ENCODE measurements around the gene MAP2K3.

DNA sequence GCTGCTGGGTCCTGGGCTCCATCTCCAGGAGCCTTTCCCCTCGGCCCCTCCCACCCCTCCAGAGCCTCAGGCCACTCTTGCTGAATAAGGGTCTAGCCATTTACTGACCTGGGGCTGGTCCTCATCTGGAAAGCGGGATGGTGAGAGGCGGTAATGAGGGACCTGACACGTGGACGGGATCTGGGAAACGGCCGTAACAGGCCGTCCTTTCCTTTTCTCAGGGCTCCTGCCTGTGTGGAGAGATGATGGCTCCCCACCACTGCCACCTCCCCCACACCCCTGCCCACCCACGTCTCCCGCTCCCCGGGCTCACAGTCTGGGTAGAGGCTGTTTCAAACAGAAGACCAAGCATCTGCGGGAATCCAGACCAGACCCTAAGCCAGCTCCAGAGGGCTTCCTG lies 71.1 kb downstream of the MAP2K3 start:
- TF ChIP-seq, protein P1, sequence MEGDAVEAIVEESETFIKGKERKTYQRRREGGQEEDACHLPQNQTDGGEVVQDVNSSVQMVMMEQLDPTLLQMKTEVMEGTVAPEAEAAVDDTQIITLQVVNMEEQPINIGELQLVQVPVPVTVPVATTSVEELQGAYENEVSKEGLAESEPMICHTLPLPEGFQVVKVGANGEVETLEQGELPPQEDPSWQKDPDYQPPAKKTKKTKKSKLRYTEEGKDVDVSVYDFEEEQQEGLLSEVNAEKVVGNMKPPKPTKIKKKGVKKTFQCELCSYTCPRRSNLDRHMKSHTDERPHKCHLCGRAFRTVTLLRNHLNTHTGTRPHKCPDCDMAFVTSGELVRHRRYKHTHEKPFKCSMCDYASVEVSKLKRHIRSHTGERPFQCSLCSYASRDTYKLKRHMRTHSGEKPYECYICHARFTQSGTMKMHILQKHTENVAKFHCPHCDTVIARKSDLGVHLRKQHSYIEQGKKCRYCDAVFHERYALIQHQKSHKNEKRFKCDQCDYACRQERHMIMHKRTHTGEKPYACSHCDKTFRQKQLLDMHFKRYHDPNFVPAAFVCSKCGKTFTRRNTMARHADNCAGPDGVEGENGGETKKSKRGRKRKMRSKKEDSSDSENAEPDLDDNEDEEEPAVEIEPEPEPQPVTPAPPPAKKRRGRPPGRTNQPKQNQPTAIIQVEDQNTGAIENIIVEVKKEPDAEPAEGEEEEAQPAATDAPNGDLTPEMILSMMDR (optimal IDR thresholded peaks at IDR 0.05 in 1 of 3, IDR thresholded peaks at IDR 0.05 in 1 of 3, conservative IDR thresholded peaks at IDR 0.05 in 1 of 3; ENCODE audit: extremely low read depth in 1 of 3, insufficient read depth in 2 of 3, low read length in 3 of 3), result no peak
- TF ChIP-seq EZH2 (IDR thresholded peaks at IDR 0.05; ENCODE audit: low read length), result no peak
